ENCODE results near the gene TRMT5.

DNA sequence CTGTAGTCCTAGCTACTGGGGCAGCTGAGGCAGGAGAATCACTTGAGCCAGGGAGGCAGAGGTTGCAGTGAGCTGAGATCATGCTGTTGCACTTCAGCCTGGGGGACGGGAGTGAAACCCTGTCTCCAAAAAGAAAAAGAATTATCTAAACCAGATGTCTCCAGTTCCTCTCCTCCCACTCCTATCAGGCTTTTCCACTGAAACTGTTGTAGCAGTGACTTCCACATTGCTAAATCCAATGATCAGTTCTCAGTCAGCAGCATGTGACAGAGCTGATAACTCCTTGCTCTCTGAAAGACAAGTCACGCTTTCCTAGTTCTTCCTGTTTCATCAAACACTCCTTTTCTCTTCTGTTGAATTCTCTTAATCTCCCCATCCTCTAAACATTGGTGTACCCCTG lies 8.7 kb upstream of the TRMT5 start:
- TF ChIP-seq, protein P1, sequence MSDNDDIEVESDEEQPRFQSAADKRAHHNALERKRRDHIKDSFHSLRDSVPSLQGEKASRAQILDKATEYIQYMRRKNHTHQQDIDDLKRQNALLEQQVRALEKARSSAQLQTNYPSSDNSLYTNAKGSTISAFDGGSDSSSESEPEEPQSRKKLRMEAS (IDR thresholded peaks at IDR 0.05): no peak
- TF ChIP-seq EP300 (IDR thresholded peaks at IDR 0.05; ENCODE audit: borderline replicate concordance): no peak

Data from Ishikawa (cell line).